ENCODE measurements around the gene IRF3.

The IRF3 gene

DNA sequence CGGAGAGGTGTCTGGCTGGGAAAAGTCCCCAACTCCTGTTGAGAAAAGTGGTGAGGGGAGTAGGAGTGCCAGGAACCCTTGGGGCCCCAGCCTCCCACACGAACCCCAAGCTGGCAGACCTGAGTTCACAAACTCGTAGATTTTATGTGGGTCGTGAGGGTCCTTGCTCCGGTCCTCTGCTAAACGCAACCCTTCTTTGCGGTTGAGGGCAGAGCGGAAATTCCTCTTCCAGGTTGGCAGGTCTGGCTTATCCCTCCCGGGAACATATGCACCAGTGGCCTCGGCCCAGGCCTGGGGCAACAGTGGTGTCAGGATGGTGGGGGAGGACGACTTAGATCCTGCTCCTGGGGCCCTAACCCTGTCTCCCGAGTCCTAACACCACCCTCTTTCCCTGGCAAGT is 2.4 kb downstream of the IRF3 start:
- H3K36me3 ChIP-seq (ENCODE audit: control insufficient read depth, insufficient read depth, low read length, severe bottlenecking), result peaks cover 42% of the 10 kb centered on the region
- DNase-seq (ENCODE audit: low read depth), result no peak
- H3K9me3 ChIP-seq (ENCODE audit: control insufficient read depth, low read length), result no peaks in the 10 kb centered on the region
- peaks cover 17% of the 10 kb centered on the region for H3K4me1 ChIP-seq (ENCODE audit: control insufficient read depth, insufficient read depth, low read length)
- H3K4me3 ChIP-seq (ENCODE audit: low read length), result no peak overlapping the region
- no peak overlapping the region for H3K9ac ChIP-seq (ENCODE audit: low read length)
- H3K27me3 ChIP-seq (replicated peaks; ENCODE audit: control insufficient read depth, insufficient read depth, low read length), result no peaks in the 10 kb centered on the region

GRCh38 chr19:49662011-49662410 is 3.6 kb downstream of the IRF3 start:
- peaks cover 17% of the 10 kb centered on the region for H3K4me1 ChIP-seq (ENCODE audit: control insufficient read depth, insufficient read depth, low read length)
- H3K9ac ChIP-seq (ENCODE audit: low read length), result no peak overlapping the region
- H3K9me3 ChIP-seq (ENCODE audit: control insufficient read depth, low read length), result no peaks in the 10 kb centered on the region
- H3K36me3 ChIP-seq (ENCODE audit: control insufficient read depth, insufficient read depth, low read length, severe bottlenecking), result peaks cover 52% of the 10 kb centered on the region
- no peaks in the 10 kb centered on the region for H3K27me3 ChIP-seq (replicated peaks; ENCODE audit: control insufficient read depth, insufficient read depth, low read length)
- DNase-seq (ENCODE audit: low read depth), result no peak
- no peak overlapping the region for H3K4me3 ChIP-seq (ENCODE audit: low read length)

DNA sequence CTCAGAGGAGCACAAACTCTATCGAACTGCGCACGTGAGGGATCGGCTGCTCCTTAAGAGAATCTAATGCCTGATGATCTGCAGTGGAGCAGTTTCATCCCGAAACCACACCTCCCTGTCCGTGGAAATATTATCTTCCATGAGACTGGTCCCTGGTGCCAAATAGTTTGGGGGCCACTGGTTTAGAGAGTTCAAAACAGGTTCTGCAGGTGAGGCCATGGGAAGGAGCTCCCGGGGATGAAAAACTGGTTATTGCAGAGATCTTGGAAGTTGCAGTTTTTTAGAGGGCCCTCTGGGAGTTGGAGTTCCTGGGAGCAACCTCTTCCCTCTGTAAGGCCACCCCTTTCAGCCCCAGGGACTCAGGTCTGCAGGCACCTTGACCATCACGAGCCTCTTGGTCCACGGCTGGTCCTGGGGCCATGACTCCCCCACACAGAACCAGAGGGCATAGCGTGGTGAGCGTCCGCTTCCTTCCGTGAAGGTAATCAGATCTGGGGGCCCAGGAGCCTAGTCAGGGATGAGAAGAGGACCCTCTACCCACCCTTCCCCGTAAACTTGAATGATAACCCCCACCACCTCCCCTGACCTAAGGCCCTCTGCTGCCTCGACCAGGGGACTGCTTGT is 5.2 kb downstream of the IRF3 start:
- Histone ChIP-seq H3K27me3 (replicated peaks; ENCODE audit: control insufficient read depth, insufficient read depth, low read length) (no peaks in the 10 kb centered on the region), H3K9me3 (ENCODE audit: control insufficient read depth, low read length) (no peaks in the 10 kb centered on the region), H3K4me1 (ENCODE audit: control insufficient read depth, insufficient read depth, low read length) (peaks cover 11% of the 10 kb centered on the region), H3K9ac (ENCODE audit: low read length) (no peak overlapping the region), H3K4me3 (ENCODE audit: low read length) (no peak overlapping the region), H3K36me3 (ENCODE audit: control insufficient read depth, insufficient read depth, low read length, severe bottlenecking) (peaks cover 67% of the 10 kb centered on the region)
- no peak for DNase-seq (ENCODE audit: low read depth)

- Histone ChIP-seq H3K9ac (ENCODE audit: low read length) (no peak overlapping the region), H3K4me1 (ENCODE audit: control insufficient read depth, insufficient read depth, low read length) (peaks cover 2% of the 10 kb centered on the region), H3K27me3 (replicated peaks; ENCODE audit: control insufficient read depth, insufficient read depth, low read length) (no peaks in the 10 kb centered on the region), H3K4me3 (ENCODE audit: low read length) (no peak overlapping the region), H3K9me3 (ENCODE audit: control insufficient read depth, low read length) (no peaks in the 10 kb centered on the region), H3K36me3 (ENCODE audit: control insufficient read depth, insufficient read depth, low read length, severe bottlenecking) (peaks cover 84% of the 10 kb centered on the region)
- no peak for DNase-seq (ENCODE audit: low read depth)
Observed at GRCh38 chr19:49658566-49659442, 6.9 kb downstream of the IRF3 start.

- H3K4me3 ChIP-seq (ENCODE audit: low read length), result no peak overlapping the region
- H3K9ac ChIP-seq (ENCODE audit: low read length), result no peak overlapping the region
- H3K9me3 ChIP-seq (ENCODE audit: control insufficient read depth, low read length), result no peaks in the 10 kb centered on the region
- H3K4me1 ChIP-seq (ENCODE audit: control insufficient read depth, insufficient read depth, low read length), result no peaks in the 10 kb centered on the region
- H3K27me3 ChIP-seq (replicated peaks; ENCODE audit: control insufficient read depth, insufficient read depth, low read length), result no peaks in the 10 kb centered on the region
- no peak for DNase-seq (ENCODE audit: low read depth)
- H3K36me3 ChIP-seq (ENCODE audit: control insufficient read depth, insufficient read depth, low read length, severe bottlenecking), result peaks cover 88% of the 10 kb centered on the region
Observed at GRCh38 chr19:49658139-49658517, 7.5 kb downstream of the IRF3 start.

- DNase-seq (ENCODE audit: low read depth), result no peak
- Histone ChIP-seq H3K9ac (ENCODE audit: low read length) (no peak overlapping the region), H3K4me3 (ENCODE audit: low read length) (no peak overlapping the region), H3K9me3 (ENCODE audit: control insufficient read depth, low read length) (no peaks in the 10 kb centered on the region), H3K4me1 (ENCODE audit: control insufficient read depth, insufficient read depth, low read length) (no peaks in the 10 kb centered on the region), H3K27me3 (replicated peaks; ENCODE audit: control insufficient read depth, insufficient read depth, low read length) (no peaks in the 10 kb centered on the region), H3K36me3 (ENCODE audit: control insufficient read depth, insufficient read depth, low read length, severe bottlenecking) (peaks cover 89% of the 10 kb centered on the region)
Observed at GRCh38 chr19:49657493-49658138, 8.0 kb downstream of the IRF3 start.

GRCh38 chr19:49656456-49657109 is 9.1 kb downstream of the IRF3 start:
- H3K4me3 ChIP-seq (ENCODE audit: low read length), result no peak overlapping the region
- H3K9me3 ChIP-seq (ENCODE audit: control insufficient read depth, low read length), result no peaks in the 10 kb centered on the region
- H3K9ac ChIP-seq (ENCODE audit: low read length), result no peak overlapping the region
- H3K36me3 ChIP-seq (ENCODE audit: control insufficient read depth, insufficient read depth, low read length, severe bottlenecking), result peaks cover 83% of the 10 kb centered on the region
- no peak for DNase-seq (ENCODE audit: low read depth)
- no peaks in the 10 kb centered on the region for H3K27me3 ChIP-seq (replicated peaks; ENCODE audit: control insufficient read depth, insufficient read depth, low read length)
- H3K4me1 ChIP-seq (ENCODE audit: control insufficient read depth, insufficient read depth, low read length), result no peaks in the 10 kb centered on the region

GRCh38 chr19:49655570-49656455 is 9.8 kb downstream of the IRF3 start:
- no peak overlapping the region for H3K9ac ChIP-seq (ENCODE audit: low read length)
- H3K27me3 ChIP-seq (replicated peaks; ENCODE audit: control insufficient read depth, insufficient read depth, low read length), result no peaks in the 10 kb centered on the region
- H3K36me3 ChIP-seq (ENCODE audit: control insufficient read depth, insufficient read depth, low read length, severe bottlenecking), result peaks cover 84% of the 10 kb centered on the region
- DNase-seq (ENCODE audit: low read depth), result no peak
- H3K4me1 ChIP-seq (ENCODE audit: control insufficient read depth, insufficient read depth, low read length), result no peaks in the 10 kb centered on the region
- no peaks in the 10 kb centered on the region for H3K9me3 ChIP-seq (ENCODE audit: control insufficient read depth, low read length)
- H3K4me3 ChIP-seq (ENCODE audit: low read length), result no peak overlapping the region

DNA sequence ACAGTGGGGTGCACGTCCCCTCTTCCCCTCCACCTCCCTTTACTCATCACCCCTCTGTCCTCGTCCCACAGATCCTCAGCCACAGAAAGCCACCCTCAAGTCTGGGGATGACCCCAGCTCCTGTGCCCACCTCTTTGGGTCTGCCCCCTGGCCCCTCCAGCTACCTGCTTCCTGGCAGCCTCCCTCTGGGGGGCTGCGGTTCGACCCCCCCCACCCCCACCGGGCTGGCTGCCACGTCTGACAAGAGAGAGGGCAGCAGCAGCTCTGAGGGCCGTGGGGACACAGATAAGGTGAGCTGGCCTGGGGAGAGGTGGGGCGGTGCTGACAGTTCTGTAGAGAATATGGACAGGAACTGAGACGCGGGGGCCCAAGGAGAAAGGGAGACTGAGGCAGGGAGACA is 11.1 kb downstream of the IRF3 start:
- Histone ChIP-seq H3K36me3 (ENCODE audit: control insufficient read depth, insufficient read depth, low read length, severe bottlenecking) (peaks cover 84% of the 10 kb centered on the region), H3K9ac (ENCODE audit: low read length) (no peak overlapping the region), H3K27me3 (replicated peaks; ENCODE audit: control insufficient read depth, insufficient read depth, low read length) (no peaks in the 10 kb centered on the region), H3K9me3 (ENCODE audit: control insufficient read depth, low read length) (no peaks in the 10 kb centered on the region), H3K4me1 (ENCODE audit: control insufficient read depth, insufficient read depth, low read length) (no peaks in the 10 kb centered on the region), H3K4me3 (ENCODE audit: low read length) (no peak overlapping the region)
- DNase-seq (ENCODE audit: low read depth), result no peak

GRCh38 chr19:49653466-49653806 is 12.2 kb downstream of the IRF3 start:
- H3K4me1 ChIP-seq (ENCODE audit: control insufficient read depth, insufficient read depth, low read length), result no peaks in the 10 kb centered on the region
- peaks cover 78% of the 10 kb centered on the region for H3K36me3 ChIP-seq (ENCODE audit: control insufficient read depth, insufficient read depth, low read length, severe bottlenecking)
- H3K4me3 ChIP-seq (ENCODE audit: low read length), result no peak overlapping the region
- no peak overlapping the region for H3K9ac ChIP-seq (ENCODE audit: low read length)
- H3K27me3 ChIP-seq (replicated peaks; ENCODE audit: control insufficient read depth, insufficient read depth, low read length), result no peaks in the 10 kb centered on the region
- DNase-seq (ENCODE audit: low read depth), result no peak
- no peaks in the 10 kb centered on the region for H3K9me3 ChIP-seq (ENCODE audit: control insufficient read depth, low read length)

Data from adipocyte (in vitro differentiated cells).